GM23338 (cell line): ENCODE results near the gene ECPAS. TPM values are rescaled to one million over a fixed set of nuclear protein-coding genes. Genes with fewer than 3 reads are reported as not detected.

Source experiments
- ATAC-seq: fragments of 200-7000 bp; cut with Tn5 transposase; 3 replicates; pipeline ENCODE4 v1.9.1; 2020
- DNase-seq: peaks from one replicate; pipeline ENCODE4 v3.0.0-alpha.2; 2015; ENCODE audit warnings: low spot score
- H2AFZ ChIP-seq: fragments of 200-600 bp; sonication (generic); 2 replicates; pipeline ENCODE4 v1.8.0; 2016; ENCODE audit warnings: antibody characterized with exemption, mild to moderate bottlenecking, moderate library complexity
- H3F3A ChIP-seq: fragments of 200-600 bp; sonication (generic); replicated peaks from 2 replicates; pipeline ENCODE4 v1.8.0; 2017; ENCODE audit warnings: antibody characterized with exemption, mixed run types, low read depth
- H3K27ac ChIP-seq: fragments of 200-600 bp; sonication (generic); 2 replicates; pipeline ENCODE4 v1.6.1; 2016; ENCODE audit warnings: low read depth
- H3K27me3 ChIP-seq: fragments of 200-600 bp; sonication (generic); 2 replicates; pipeline ENCODE4 v1.8.0; 2016; ENCODE audit warnings: mild to moderate bottlenecking, mixed run types, moderate library complexity; ENCODE audit not compliant: insufficient read depth
- H3K36me3 ChIP-seq: fragments of 200-600 bp; sonication (generic); 2 replicates; pipeline ENCODE4 v1.8.0; 2016; ENCODE audit warnings: mild to moderate bottlenecking; ENCODE audit not compliant: insufficient read depth
- H3K4me1 ChIP-seq: fragments of 200-600 bp; sonication (generic); 2 replicates; pipeline ENCODE4 v1.8.0; 2016; ENCODE audit warnings: mild to moderate bottlenecking, moderate library complexity; ENCODE audit not compliant: insufficient read depth
- H3K4me2 ChIP-seq: fragments of 200-600 bp; sonication (generic); 2 replicates; pipeline ENCODE4 v1.7.1; 2017; ENCODE audit warnings: mixed run types
- H3K4me3 ChIP-seq: fragments of 200-600 bp; sonication (generic); 2 replicates; pipeline ENCODE4 v1.6.1; 2016; ENCODE audit warnings: mixed run types
- H3K79me2 ChIP-seq: fragments of 200-600 bp; sonication (generic); replicated peaks from 2 replicates; pipeline ENCODE4 v1.8.0; 2017; ENCODE audit warnings: mild to moderate bottlenecking; ENCODE audit not compliant: insufficient read depth
- H3K9me2 ChIP-seq: fragments of 200-600 bp; sonication (generic); 2 replicates; pipeline ENCODE4 v1.8.0; 2017; ENCODE audit not compliant: insufficient read depth
- H4K20me1 ChIP-seq: fragments of 200-600 bp; sonication (generic); replicated peaks from 2 replicates; pipeline ENCODE4 v1.8.0; 2017; ENCODE audit warnings: mild to moderate bottlenecking; ENCODE audit not compliant: insufficient read depth
- H3K27ac Mint-ChIP-seq: 2 replicates; pipeline ENCODE4 v1.8.0; 2020; ENCODE audit warnings: inconsistent platforms, mild to moderate bottlenecking, moderate library complexity, mixed read lengths
- H3K27me3 Mint-ChIP-seq: 3 replicates; pipeline ENCODE4 v1.8.0; 2022; ENCODE audit warnings: low read depth, mild to moderate bottlenecking, moderate library complexity, mixed read lengths, inconsistent platforms; ENCODE audit not compliant: insufficient read depth, poor library complexity
- H3K36me3 Mint-ChIP-seq: 3 replicates; pipeline ENCODE4 v1.8.0; 2021; ENCODE audit warnings: low read depth, mild to moderate bottlenecking, inconsistent platforms, moderate library complexity, mixed read lengths
- H3K4me1 Mint-ChIP-seq: 3 replicates; pipeline ENCODE4 v1.8.0; 2020; ENCODE audit warnings: mild to moderate bottlenecking, inconsistent platforms, mixed read lengths
- H3K4me3 Mint-ChIP-seq: 3 replicates; pipeline ENCODE4 v1.8.0; 2021; ENCODE audit warnings: moderate library complexity, mild to moderate bottlenecking, inconsistent platforms, mixed read lengths
- H3K9me3 Mint-ChIP-seq: 3 replicates; pipeline ENCODE4 v1.8.0; 2020; ENCODE audit warnings: moderate library complexity, mild to moderate bottlenecking, inconsistent platforms, mixed read lengths
- CREB1 ChIP-seq: fragments of 250-450 bp; sonication (Bioruptor Pico); IDR thresholded peaks from 2 replicates; pipeline ENCODE4 v1.5.0; 2020; ENCODE audit warnings: low read depth, mild to moderate bottlenecking, moderate library complexity
- CTCF ChIP-seq, 2 experiments: fragments of 200-600 bp in 1 of 2; sonication (generic) in 1 of 2; conservative IDR thresholded peaks; 2 replicates each; pipeline versions ENCODE4 v1.5.1 to v1.6.1; 2016 to 2017; ENCODE audit warnings: antibody characterized with exemption in 2 of 2, low read depth in 2 of 2, mild to moderate bottlenecking in 2 of 2, moderate library complexity in 1 of 2
- ETS1 ChIP-seq: IDR thresholded peaks from 2 replicates; pipeline ENCODE4 v1.6.1; 2016; ENCODE audit warnings: antibody characterized with exemption
- EZH2phosphoT487 ChIP-seq: fragments of 200-600 bp; sonication (generic); IDR thresholded peaks from one replicate; pipeline ENCODE4 v1.8.1; 2018; ENCODE audit warnings: antibody characterized with exemption; ENCODE audit not compliant: unreplicated experiment
- JUNB ChIP-seq: IDR thresholded peaks from one replicate; pipeline ENCODE4 v1.6.1; 2016; ENCODE audit warnings: antibody characterized with exemption; ENCODE audit not compliant: unreplicated experiment
- NANOG ChIP-seq: IDR thresholded peaks from 2 replicates; pipeline ENCODE4 v1.6.1; 2016; ENCODE audit warnings: antibody characterized with exemption, borderline replicate concordance
- ZNF114 ChIP-seq: fragments of 250-450 bp; sonication (Bioruptor Pico); IDR thresholded peaks from 2 replicates; pipeline ENCODE4 v1.5.0; 2020; ENCODE audit warnings: mild to moderate bottlenecking, moderate library complexity
- ZNF462 ChIP-seq: fragments of 250-450 bp; sonication (Bioruptor Pico); IDR thresholded peaks from 2 replicates; pipeline ENCODE4 v1.5.0; 2020; ENCODE audit warnings: mild to moderate bottlenecking, moderate library complexity
- polyA plus RNA-seq: library from polyadenylated mRNA; unstranded; fragments of >200 nt; fragmentation: Nextera tagmentation; extraction: Ambion mirVana; gene quantifications from 2 replicates; pipeline ENCODE4 v1.2.1, GENCODE V29; 2016
- total RNA-seq: library from RNA; depleted of rRNA; stranded (reverse); fragments of >200 nt; shearing (Covaris generic); gene quantifications from 2 replicates; pipeline ENCODE4 v1.2.3, GENCODE V29; 2014

The ECPAS gene
- total and polyA plus RNA-seq, 2 experiments from 2014 or later = 51.4 to 104 TPM

GRCh38 chr9:111399772-111400563, 84.2 kb downstream of the ECPAS start:
- H3K4me1 ChIP-seq = no peaks in the 10 kb centered on the region; the same call in 1 of the 2 replicates
- H3K4me3 ChIP-seq = no peak overlapping the region
- H3K27me3 ChIP-seq = no peaks in the 10 kb centered on the region
- H3K27ac ChIP-seq = no peak overlapping the region
- H3K4me2 ChIP-seq = no peak overlapping the region
- Mint-ChIP-seq H3K27me3 (peaks cover 9% of the 10 kb centered on the region), H3K4me1 (peaks cover 14% of the 10 kb centered on the region; the same call in 2 of the 3 replicates), H3K4me3 (no peak overlapping the region), H3K9me3 (peaks cover 40% of the 10 kb centered on the region), H3K36me3 (peaks cover 90% of the 10 kb centered on the region), H3K27ac (no peak overlapping the region)
- TF ChIP-seq CTCF (conservative IDR thresholded peaks at IDR 0.05; ENCODE audit: low read depth in 2 of 2) = peak; percentile 88 to 90
- no peak for TF ChIP-seq JUNB
- peak; percentile 99 for ATAC-seq
- no peaks in the 10 kb centered on the region for H3K9me2 ChIP-seq
- H3K79me2 ChIP-seq = peaks cover 28% of the 10 kb centered on the region
- peaks cover 40% of the 10 kb centered on the region; the same call in 1 of the 2 replicates for H3K36me3 ChIP-seq
- peak; percentile 81 for DNase-seq
- H4K20me1 ChIP-seq = no peaks in the 10 kb centered on the region
- H2AFZ ChIP-seq = no peak overlapping the region
- no peaks in the 10 kb centered on the region for H3F3A ChIP-seq

GRCh38 chr9:111399211-111399739, 84.9 kb downstream of the ECPAS start:
- Histone ChIP-seq H3K79me2 (peaks cover 22% of the 10 kb centered on the region), H2AFZ (no peak overlapping the region), H3F3A (no peaks in the 10 kb centered on the region), H3K9me2 (no peaks in the 10 kb centered on the region), H4K20me1 (no peaks in the 10 kb centered on the region), H3K4me1 (no peaks in the 10 kb centered on the region; the same call in 1 of the 2 replicates), H3K36me3 (peaks cover 38% of the 10 kb centered on the region; the same call in 1 of the 2 replicates), H3K4me2 (no peak overlapping the region), H3K27ac (no peak overlapping the region), H3K4me3 (no peak overlapping the region), H3K27me3 (no peaks in the 10 kb centered on the region)
- Mint-ChIP-seq H3K27me3 (peaks cover 6% of the 10 kb centered on the region), H3K4me3 (no peak overlapping the region), H3K9me3 (peaks cover 34% of the 10 kb centered on the region), H3K4me1 (peaks cover 14% of the 10 kb centered on the region; the same call in 2 of the 3 replicates), H3K27ac (peak overlapping the region; percentile 74), H3K36me3 (peaks cover 90% of the 10 kb centered on the region)
- ATAC-seq (no peak), DNase-seq (no peak)
- TF ChIP-seq CREB1 (CRISPR knock-in tag) (no peak), ZNF462 (CRISPR knock-in tag) (no peak), EZH2phosphoT487 (no peak), ZNF114 (no peak), ETS1 (no peak), CTCF (conservative IDR thresholded peaks at IDR 0.05; ENCODE audit: low read depth in 2 of 2) (no peak), NANOG (no peak)
